Measurements from ENCODE around the gene LHPP. TPM values are rescaled to one million over a fixed set of nuclear protein-coding genes. Genes with fewer than 3 reads are reported as not detected.

LHPP gene
- total and polyA plus RNA-seq, 10 of the 15 experiments (the other 5 are each of a cell fraction or from before 2014, with no cell fraction given): 0.79 to 9.8 (median 6.7) TPM

GRCh38 chr10:124534231-124534798 lies 72.7 kb downstream of the LHPP start (continued):
- no peak for TF ChIP-seq ZBTB40 (IDR thresholded peaks at IDR 0.05; ENCODE audit: borderline replicate concordance)
- peak; percentile 48 for TF ChIP-seq SMC3 (IDR thresholded peaks at IDR 0.05; ENCODE audit: borderline replicate concordance, low read length)
- no peak for TF ChIP-seq RB1 (IDR thresholded peaks at IDR 0.05; ENCODE audit: borderline replicate concordance)
- TF ChIP-seq ZNF592 (IDR thresholded peaks at IDR 0.05): no peak
- no peak for TF ChIP-seq MAX (IDR thresholded peaks at IDR 0.05; ENCODE audit: low read depth, low read length)
- TF ChIP-seq BHLHE40 (IDR thresholded peaks at IDR 0.05; ENCODE audit: borderline replicate concordance in 1 of 2, low read depth in 2 of 2, low read length in 1 of 2): peak; percentile 62 to 74; a peak in 3 of 4 replicates
- no peak for TF ChIP-seq RELA (IDR thresholded peaks at IDR 0.05; ENCODE audit: borderline replicate concordance, partially characterized antibody)
- no peak for TF ChIP-seq GATAD2B (conservative IDR thresholded peaks at IDR 0.05; ENCODE audit: low read depth)
- TF ChIP-seq BMI1 (IDR thresholded peaks at IDR 0.05; ENCODE audit: borderline replicate concordance): no peak
- no peak for TF ChIP-seq POLR2A (IDR thresholded peaks at IDR 0.05; ENCODE audit: low read depth, low read length)
- no peak for TF ChIP-seq WRNIP1 (IDR thresholded peaks at IDR 0.05; ENCODE audit: borderline replicate concordance, low read depth, low read length)
